NCI-H2196 (cell line): Measurements from ENCODE around the gene C16orf92.

ENCODE experiments used
- DNase-seq: peaks from one replicate; lab custom pipeline; 2025; ENCODE audit not compliant: unreplicated experiment; lab: John Stamatoyannopoulos, UW

The C16orf92 gene

GRCh38 chr16:29988346-29989075 is 34.5 kb upstream of the C16orf92 start:
- DNase-seq, result no peak

GRCh38 chr16:29989111-29989858 is 33.7 kb upstream of the C16orf92 start:
- no peak for DNase-seq

- no peak for DNase-seq
Observed at GRCh38 chr16:29990034-29990433, 33.0 kb upstream of the C16orf92 start.

DNA sequence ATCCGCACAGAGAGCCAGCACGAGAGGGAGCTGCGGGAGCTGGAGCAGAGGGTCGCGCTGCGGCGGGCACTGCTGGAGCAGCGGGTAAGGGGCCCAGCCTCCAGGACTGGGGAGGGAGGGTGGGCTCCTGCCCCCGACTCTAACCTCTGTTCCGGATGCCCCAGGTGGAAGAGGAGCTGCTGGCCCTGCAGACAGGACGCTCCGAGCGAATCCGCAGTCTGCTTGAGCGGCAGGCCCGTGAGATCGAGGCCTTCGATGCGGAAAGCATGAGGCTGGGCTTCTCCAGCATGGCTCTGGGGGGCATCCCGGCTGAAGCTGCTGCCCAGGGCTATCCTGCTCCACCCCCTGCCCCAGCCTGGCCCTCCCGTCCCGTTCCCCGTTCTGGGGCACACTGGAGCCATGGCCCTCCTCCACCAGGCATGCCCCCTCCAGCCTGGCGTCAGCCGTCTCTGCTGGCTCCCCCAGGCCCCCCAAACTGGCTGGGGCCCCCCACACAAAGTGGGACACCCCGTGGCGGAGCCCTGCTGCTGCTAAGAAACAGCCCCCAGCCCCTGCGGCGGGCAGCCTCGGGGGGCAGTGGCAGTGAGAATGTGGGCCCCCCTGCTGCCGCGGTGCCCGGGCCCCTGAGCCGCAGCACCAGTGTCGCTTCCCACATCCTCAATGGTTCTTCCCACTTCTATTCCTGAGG is 32.0 kb upstream of the C16orf92 start:
- no peak for DNase-seq

DNA sequence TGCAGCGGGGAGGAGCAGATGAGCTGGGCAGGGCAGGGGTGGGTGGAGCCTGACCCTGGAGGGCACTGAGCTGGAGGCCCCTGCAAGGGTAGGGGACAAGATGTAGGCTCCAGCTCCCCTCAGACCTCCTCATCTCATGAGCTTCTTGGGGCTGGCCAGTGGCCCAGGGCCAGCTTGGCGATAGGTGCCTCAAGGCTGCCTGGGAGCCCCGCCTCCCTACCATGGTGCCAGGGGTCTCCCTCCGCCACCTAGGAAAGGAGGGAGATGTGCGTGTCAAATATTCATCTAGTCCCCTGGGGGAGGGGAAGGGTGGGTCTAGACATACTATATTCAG is 31.5 kb upstream of the C16orf92 start:
- no peak for DNase-seq

DNA sequence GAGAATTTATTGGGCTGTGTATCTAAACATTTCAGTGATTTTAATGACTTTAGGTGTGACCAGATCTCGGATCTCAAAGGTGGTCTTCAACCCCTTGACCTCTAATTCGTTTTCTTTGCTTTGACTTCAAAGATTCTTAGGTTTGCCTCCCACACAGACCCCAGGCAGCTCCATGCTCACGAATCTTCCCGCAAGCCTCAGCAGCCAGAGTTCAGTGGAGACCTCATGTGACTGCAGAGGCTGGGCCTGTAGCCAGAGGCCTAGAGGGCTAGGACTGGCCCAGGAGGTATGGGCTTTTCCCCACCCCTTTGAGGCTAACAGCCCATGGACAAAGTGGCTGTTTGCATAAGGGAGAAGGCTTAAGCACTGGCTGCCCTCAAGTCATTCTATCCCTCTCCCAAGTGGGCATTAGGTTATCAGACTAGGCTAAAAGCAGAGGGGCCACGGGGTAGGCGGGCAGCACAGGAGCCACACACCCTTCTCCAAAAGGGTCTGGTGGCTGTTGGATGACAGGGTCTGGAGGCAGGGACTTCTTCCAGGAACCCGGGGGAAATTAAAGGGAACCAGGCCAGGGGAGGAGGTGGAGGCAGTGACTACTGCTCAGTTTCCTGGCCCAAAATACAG is 30.5 kb upstream of the C16orf92 start:
- peak; percentile 68 for DNase-seq

- no peak for DNase-seq
Observed at GRCh38 chr16:29993191-29993902, 29.7 kb upstream of the C16orf92 start.

GRCh38 chr16:29993903-29994599 is 28.9 kb upstream of the C16orf92 start:
- no peak for DNase-seq

GRCh38 chr16:29994600-29995323 is 28.2 kb upstream of the C16orf92 start:
- no peak for DNase-seq

- DNase-seq, result peak; percentile 92
Observed at GRCh38 chr16:29995324-29995910, 27.6 kb upstream of the C16orf92 start, which contains the start of gene HIRIP3. Gene HIRIP3 (minus strand): TSS chr16:29995617. CDS start chr16:29995605, 12 bp downstream.

- DNase-seq, result peak; percentile 97
Observed at GRCh38 chr16:29995911-29996765, 26.9 kb upstream of the C16orf92 start, which contains the start of gene INO80E. Gene INO80E (plus strand): TSS chr16:29996241. CDS start chr16:29996311, 70 bp downstream.

GRCh38 chr16:29996766-29997250 is 26.2 kb upstream of the C16orf92 start:
- DNase-seq, result no peak

GRCh38 chr16:29999605-30000004 is 23.4 kb upstream of the C16orf92 start:
- no peak for DNase-seq

DNA sequence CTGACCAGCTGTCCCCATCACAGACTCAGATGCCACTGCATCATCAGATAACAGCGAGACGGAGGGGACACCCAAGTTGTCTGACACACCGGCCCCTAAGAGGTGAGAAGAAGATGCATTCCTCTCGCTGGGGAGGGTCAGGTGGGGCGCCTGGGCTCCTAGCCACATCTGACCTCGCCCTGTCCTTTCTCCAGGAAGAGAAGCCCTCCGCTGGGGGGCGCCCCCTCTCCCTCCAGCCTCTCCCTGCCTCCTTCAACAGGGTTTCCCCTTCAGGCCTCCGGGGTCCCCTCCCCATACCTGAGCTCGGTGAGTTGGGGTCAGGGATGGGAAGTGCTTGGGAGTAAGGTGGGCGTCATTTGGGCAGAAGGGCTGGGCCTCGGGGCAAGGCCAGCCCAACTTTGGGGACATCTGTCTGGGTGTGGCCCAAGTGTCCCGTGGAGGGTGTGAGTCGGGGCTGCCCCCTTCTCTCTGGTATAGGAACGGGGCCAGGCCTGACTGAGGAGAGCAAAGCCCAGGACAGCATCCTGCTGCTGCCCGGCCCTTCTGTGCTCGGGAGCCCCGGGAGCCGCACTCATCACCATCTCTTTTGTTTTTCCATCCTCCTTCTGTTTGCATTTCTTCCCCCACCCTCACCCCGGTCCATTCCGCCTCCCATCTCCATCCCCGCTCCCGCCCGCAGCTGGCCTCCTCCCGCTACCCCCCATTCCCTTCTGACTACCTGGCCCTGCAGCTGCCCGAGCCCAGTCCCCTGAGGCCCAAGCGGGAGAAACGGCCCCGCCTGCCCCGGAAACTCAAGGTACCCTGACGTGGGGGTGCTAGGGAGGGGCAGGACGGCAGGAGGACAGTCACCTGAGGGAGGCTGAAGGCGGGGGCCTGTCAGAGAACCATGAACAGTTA is 22.0 kb upstream of the C16orf92 start:
- no peak for DNase-seq

DNA sequence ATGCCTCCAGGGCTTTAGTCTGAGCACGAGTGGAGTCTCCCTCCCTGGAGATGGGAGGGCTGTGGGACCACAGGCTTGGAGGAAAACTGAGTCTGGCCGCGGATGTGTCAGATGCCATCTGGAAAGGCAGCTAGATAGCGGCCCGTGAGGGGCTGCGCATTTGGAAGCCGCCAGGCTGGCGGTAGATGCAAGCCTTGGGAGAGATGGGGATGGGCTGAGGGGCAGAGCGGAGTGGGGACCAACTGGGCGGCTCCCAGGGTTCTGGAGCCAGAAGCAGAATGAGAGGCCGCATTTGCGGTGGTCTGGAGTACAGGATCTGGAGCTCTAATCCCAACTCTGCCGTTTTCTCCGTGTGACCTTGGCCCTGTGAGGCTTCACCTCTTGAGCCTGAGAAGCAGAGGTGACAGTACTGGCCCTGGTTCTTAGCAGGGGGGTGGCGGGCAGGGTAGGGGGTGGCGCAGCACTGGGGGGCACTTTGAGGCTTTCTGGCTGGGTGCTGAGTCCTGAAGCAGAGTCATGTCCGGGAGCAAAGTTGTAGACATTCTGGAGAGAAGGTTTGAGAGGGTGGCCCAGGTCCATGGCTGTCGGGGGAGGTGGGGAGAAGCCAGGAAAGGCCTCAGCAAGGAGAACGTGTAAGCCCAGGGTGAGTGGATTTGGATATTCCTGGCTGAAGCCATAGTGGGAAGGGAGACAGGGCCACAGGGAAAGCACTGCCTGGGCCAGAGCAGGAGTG is 20.2 kb upstream of the C16orf92 start:
- DNase-seq, result no peak

- peak; percentile 80 for DNase-seq
Observed at GRCh38 chr16:30003670-30004423, 19.2 kb upstream of the C16orf92 start.
